IMR-90 (cell line): ENCODE measurements around the gene TAPT1. TPM values are rescaled to one million over a fixed set of nuclear protein-coding genes. Genes with fewer than 3 reads are reported as not detected.

Experiments used
- ATAC-seq: fragments of 200-7000 bp; cut with Tn5 transposase; 2 replicates; pipeline ENCODE4 v1.9.1; 2020; ENCODE audit warnings: low read depth, mild to moderate bottlenecking, moderate library complexity
- BruUV-seq: library from RNA; stranded (reverse); fragments of 400-500 nt; replicated peaks from 2 replicates; lab custom pipeline; 2021; lab: Mats Ljungman, UMichigan
- CTCF ChIA-PET: fragments of 300-600 bp; formaldehyde crosslinking; extraction: SDS; loops from one replicate; lab custom pipeline; 2021; ENCODE audit warnings: antibody characterized with exemption; lab: Yijun Ruan, JAX
- POLR2A ChIA-PET: fragments of 300-600 bp; sonication (Branson Sonifier 250); formaldehyde crosslinking; loops from one replicate; lab custom pipeline; 2022; ENCODE audit warnings: antibody characterized with exemption; ENCODE audit not compliant: unreplicated experiment; lab: Charles Lee
- DNase-seq: peaks from one replicate; pipeline ENCODE4 v3.0.0; 2013
- H2AFZ ChIP-seq: replicated peaks from 2 replicates; pipeline ENCODE3; 2013; ENCODE audit warnings: low read length, mild to moderate bottlenecking; ENCODE audit not compliant: poor library complexity
- H2AK5ac ChIP-seq: 2 replicates; pipeline ENCODE4 v1.6.1; 2013; ENCODE audit warnings: low read depth, low read length, inconsistent platforms
- H2AK9ac ChIP-seq: replicated peaks from 2 replicates; pipeline ENCODE3; 2013; ENCODE audit warnings: mild to moderate bottlenecking, low read depth, low read length, moderate library complexity; ENCODE audit not compliant: poor library complexity
- H2BK120ac ChIP-seq: 2 replicates; pipeline ENCODE4 v1.6.1; 2013; ENCODE audit warnings: low read depth, low read length, inconsistent platforms
- H2BK15ac ChIP-seq: 3 replicates; pipeline ENCODE4 v1.6.1; 2013; ENCODE audit warnings: low read depth, low read length, inconsistent platforms
- H2BK20ac ChIP-seq: 2 replicates; pipeline ENCODE4 v1.6.1; 2013; ENCODE audit warnings: low read depth, mild to moderate bottlenecking, inconsistent platforms, low read length, moderate library complexity
- H2BK5ac ChIP-seq: 2 replicates; pipeline ENCODE4 v1.6.1; 2013; ENCODE audit warnings: mild to moderate bottlenecking, low read depth, low read length, inconsistent platforms; ENCODE audit not compliant: poor library complexity, severe bottlenecking
- H3K14ac ChIP-seq: replicated peaks from 2 replicates; pipeline ENCODE4 v1.6.1; 2013; ENCODE audit warnings: low read depth, low read length, inconsistent platforms
- H3K18ac ChIP-seq: 2 replicates; pipeline ENCODE4 v1.6.1; 2013; ENCODE audit warnings: low read depth, low read length, control low read depth
- H3K23ac ChIP-seq: 2 replicates; pipeline ENCODE4 v1.6.1; 2013; ENCODE audit warnings: low read depth, low read length, inconsistent platforms
- H3K27ac ChIP-seq: 2 replicates; pipeline ENCODE4 v1.5.1; 2013; ENCODE audit warnings: mild to moderate bottlenecking, control low read depth, low read length; ENCODE audit not compliant: insufficient read depth
- H3K27me3 ChIP-seq: 2 replicates; pipeline ENCODE4 v1.6.1; 2013; ENCODE audit warnings: low read length; ENCODE audit not compliant: control insufficient read depth, insufficient read depth
- H3K36me3 ChIP-seq: 2 replicates; pipeline ENCODE4 v1.6.1; 2013; ENCODE audit warnings: low read length, mixed read lengths; ENCODE audit not compliant: control insufficient read depth, insufficient read depth
- H3K4ac ChIP-seq: 2 replicates; pipeline ENCODE4 v1.6.1; 2013; ENCODE audit warnings: low read depth, low read length, inconsistent platforms
- H3K4me1 ChIP-seq: 2 replicates; pipeline ENCODE4 v1.6.1; 2013; ENCODE audit warnings: low read length, mixed read lengths; ENCODE audit not compliant: control insufficient read depth, insufficient read depth
- H3K4me2 ChIP-seq: 2 replicates; pipeline ENCODE4 v1.6.1; 2013; ENCODE audit warnings: low read depth, mild to moderate bottlenecking, control low read depth, low read length, moderate library complexity
- H3K4me3 ChIP-seq: 2 replicates; pipeline ENCODE4 v1.5.1; 2013; ENCODE audit warnings: low read depth, mild to moderate bottlenecking, control low read depth, low read length, moderate library complexity; ENCODE audit not compliant: insufficient read depth
- H3K56ac ChIP-seq: 2 replicates; pipeline ENCODE4 v1.6.1; 2013; ENCODE audit warnings: low read length, inconsistent platforms; ENCODE audit not compliant: insufficient read depth; ENCODE audit errors: extremely low read depth
- H3K79me1 ChIP-seq, 2 experiments: 2 replicates each; pipeline ENCODE4 v1.6.1; 2013; ENCODE audit warnings: low read length in 2 of 2, inconsistent platforms in 1 of 2, low read depth in 1 of 2
- H3K9ac ChIP-seq: 2 replicates; pipeline ENCODE4 v1.6.1; 2013; ENCODE audit warnings: low read depth, low read length, control low read depth
- H3K9me1 ChIP-seq: 2 replicates; pipeline ENCODE4 v1.6.1; 2013; ENCODE audit warnings: low read length, inconsistent platforms; ENCODE audit not compliant: insufficient read depth
- H3K9me3 ChIP-seq: 2 replicates; pipeline ENCODE4 v1.6.1; 2013; ENCODE audit warnings: low read length; ENCODE audit not compliant: control insufficient read depth, insufficient read depth
- H4K20me1 ChIP-seq: 2 replicates; pipeline ENCODE4 v1.6.1; 2013; ENCODE audit warnings: low read length, inconsistent platforms; ENCODE audit not compliant: insufficient read depth
- H4K5ac ChIP-seq: 2 replicates; pipeline ENCODE4 v1.6.1; 2013; ENCODE audit warnings: mild to moderate bottlenecking, low read depth, low read length, control low read depth
- H4K8ac ChIP-seq, 2 experiments: 2 replicates each; pipeline ENCODE4 v1.6.1; 2013; ENCODE audit warnings: low read depth in 2 of 2, low read length in 2 of 2, control low read depth in 1 of 2, inconsistent platforms in 1 of 2
- H4K91ac ChIP-seq: 2 replicates; pipeline ENCODE4 v1.6.1; 2013; ENCODE audit warnings: low read depth, low read length, inconsistent platforms; ENCODE audit not compliant: insufficient read depth
- BHLHE40 ChIP-seq: fragments of 150-350 bp; IDR thresholded peaks from 2 replicates; pipeline ENCODE4 v1.6.1; 2016; ENCODE audit warnings: mild to moderate bottlenecking, low read depth, low read length
- FOS ChIP-seq: fragments of 150-350 bp; IDR thresholded peaks from 2 replicates; pipeline ENCODE4 v1.6.1; 2016; ENCODE audit warnings: low read depth, low read length
- MAFK ChIP-seq: IDR thresholded peaks from 2 replicates; pipeline ENCODE4 v1.6.1; 2012; ENCODE audit warnings: low read depth, low read length, improper control_type of control experiment
- MAZ ChIP-seq: IDR thresholded peaks from 2 replicates; pipeline ENCODE4 v1.6.1; 2012; ENCODE audit warnings: low read depth, mild to moderate bottlenecking, low read length, improper control_type of control experiment, moderate library complexity, borderline replicate concordance
- MXI1 ChIP-seq: IDR thresholded peaks from 2 replicates; pipeline ENCODE4 v1.6.1; 2012; ENCODE audit warnings: low read depth, mild to moderate bottlenecking, low read length, moderate library complexity, borderline replicate concordance
- POLR2A ChIP-seq: IDR thresholded peaks from 2 replicates; pipeline ENCODE4 v1.6.1; 2012; ENCODE audit warnings: mild to moderate bottlenecking, low read depth, low read length
- RAD21 ChIP-seq: IDR thresholded peaks from 2 replicates; pipeline ENCODE4 v1.6.1; 2012; ENCODE audit warnings: low read length, improper control_type of control experiment
- RCOR1 ChIP-seq: IDR thresholded peaks from 2 replicates; pipeline ENCODE4 v1.6.1; 2012; ENCODE audit warnings: mild to moderate bottlenecking, low read length, improper control_type of control experiment; ENCODE audit not compliant: insufficient replicate concordance
- SMC3 ChIP-seq: fragments of 150-350 bp; IDR thresholded peaks from 2 replicates; pipeline ENCODE4 v1.6.1; 2016; ENCODE audit warnings: low read depth, mild to moderate bottlenecking, antibody characterized with exemption, low read length, moderate library complexity
- WGBS, 2 experiments: methylation state at CpG; one replicate each; pipeline versions ENCODE4 v1.1.5 to v1.1.7; 2013; ENCODE audit warnings: missing lambda C conversion rate in 2 of 2; ENCODE audit not compliant: insufficient read length in 1 of 2; ENCODE audit errors: extremely low coverage in 2 of 2; 5-methylcytosine and 5-hydroxymethylcytosine counted together
- dilution Hi-C: fragments of 300-500 bp; cut with HindIII; formaldehyde crosslinking; loops from one replicate; pipeline ENCODE4 v1.14.3; 2018; ENCODE audit warnings: low sequenced_read_pairs; ENCODE audit not compliant: unreplicated experiment
- in situ Hi-C: fragments of 300-500 bp; cut with MboI; formaldehyde crosslinking; loops from 3 replicates; pipeline ENCODE4 v1.14.3; 2019; ENCODE audit warnings: low sequenced_read_pairs, inconsistent platforms, mixed read lengths
- intact Hi-C: fragments of 100-400 bp; cut with micrococcal nuclease; formaldehyde crosslinking; loops from 2 replicates; pipeline ENCODE4 v1.10.0; 2022
- polyA plus RNA-seq, 3 experiments: library from polyadenylated mRNA; depleted of rRNA; stranded (reverse); fragments of >200 nt; gene quantifications; 2 replicates each; pipeline ENCODE4 v1.2.3, GENCODE V29; 2012; ENCODE audit warnings: low replicate concordance in 1 of 3
- total RNA-seq: library from RNA; depleted of rRNA; stranded (reverse); fragments of >200 nt; gene quantifications from 2 replicates; pipeline ENCODE4 v1.2.3, GENCODE V29; 2012
- TF ChIP-seq, protein P1 (sequence below): fragments of 150-350 bp; IDR thresholded peaks from 2 replicates; pipeline ENCODE4 v1.6.1; 2017; ENCODE audit warnings: mild to moderate bottlenecking, antibody characterized with exemption, low read length, low read depth
- TF ChIP-seq, protein P2 (sequence below): fragments of 150-350 bp; IDR thresholded peaks from 2 replicates; pipeline ENCODE4 v1.6.1; 2016; ENCODE audit warnings: low read depth, mild to moderate bottlenecking, low read length, moderate library complexity, borderline replicate concordance
- TF ChIP-seq, protein P3 (sequence below): conservative IDR thresholded peaks from 2 replicates; pipeline ENCODE4 v1.5.1; 2012; ENCODE audit warnings: mild to moderate bottlenecking, low read depth, low read length, improper control_type of control experiment

TAPT1 gene
- total and polyA plus RNA-seq, 2 of the 4 experiments (the other 2 are of a cell fraction): 5.6 to 12.2 TPM

DNA sequence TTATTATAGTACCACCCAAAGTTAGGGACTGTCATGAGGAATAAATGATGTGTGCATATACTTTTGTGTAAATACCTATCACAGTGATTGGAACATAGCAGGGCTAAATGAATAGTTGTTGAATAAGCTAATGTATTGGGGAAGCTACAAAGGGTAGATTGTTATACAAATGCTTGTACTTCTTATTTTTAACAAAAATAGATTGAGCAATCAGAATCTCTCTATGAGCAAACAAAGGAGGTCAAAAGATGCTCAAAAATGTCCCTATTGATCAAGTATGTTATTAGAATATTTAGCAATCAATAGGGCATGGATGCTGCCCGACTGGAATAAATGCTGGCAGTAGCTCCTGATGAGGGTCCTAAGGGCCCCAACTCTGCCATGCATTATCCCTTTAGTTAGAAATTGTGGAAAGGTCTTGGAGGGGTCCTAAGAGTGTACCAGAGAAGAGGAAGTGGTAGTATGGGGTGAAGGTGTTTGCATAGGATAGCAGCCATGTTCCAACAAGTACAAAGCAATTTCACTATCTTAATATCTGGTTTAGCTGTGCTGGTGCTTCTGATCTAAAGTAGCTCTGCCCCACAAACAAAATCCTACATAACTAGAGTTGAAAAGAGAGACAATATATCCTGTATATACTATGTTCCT, 33.1 kb upstream of the TAPT1 start:
- Histone ChIP-seq H2BK120ac (no peak overlapping the region), H3K4me3 (no peak overlapping the region), H3K79me1 (no peaks in the 10 kb centered on the region), H3K18ac (no peak overlapping the region), H2AFZ (no peak overlapping the region), H3K9me1 (no peaks in the 10 kb centered on the region; the same call in 1 of the 2 replicates), H3K14ac (no peak overlapping the region), H3K36me3 (peaks cover 2% of the 10 kb centered on the region; the same call in 1 of the 2 replicates), H2BK20ac (no peak overlapping the region), H4K20me1 (no peaks in the 10 kb centered on the region), H3K4me1 (peaks cover 3% of the 10 kb centered on the region; the same call in 1 of the 2 replicates), H2BK15ac (no peak overlapping the region), H2BK5ac (no peak overlapping the region), H3K4ac (no peak overlapping the region), H3K4me2 (no peak overlapping the region), H2AK9ac (no peak overlapping the region), H3K23ac (no peak overlapping the region), H3K9me3 (no peaks in the 10 kb centered on the region), H2AK5ac (no peak overlapping the region), H4K5ac (no peak overlapping the region), H3K56ac (no peak overlapping the region), H3K27me3 (no peaks in the 10 kb centered on the region; the same call in 1 of the 2 replicates), H3K27ac (no peak overlapping the region), H4K8ac (no peak overlapping the region), H4K91ac (no peak overlapping the region), H3K9ac (no peak overlapping the region)
- no TSS peak for BruUV-seq
- DNase-seq: no peak
- ChIA-PET CTCF (no interaction called here), POLR2A (no interaction called here)
- TF ChIP-seq MAZ (no peak), FOS (no peak), BHLHE40 (no peak), MXI1 (no peak), MAFK (no peak), RAD21 (no peak), SMC3 (no peak), POLR2A (no peak), RCOR1 (no peak)
- TF ChIP-seq, protein P1, sequence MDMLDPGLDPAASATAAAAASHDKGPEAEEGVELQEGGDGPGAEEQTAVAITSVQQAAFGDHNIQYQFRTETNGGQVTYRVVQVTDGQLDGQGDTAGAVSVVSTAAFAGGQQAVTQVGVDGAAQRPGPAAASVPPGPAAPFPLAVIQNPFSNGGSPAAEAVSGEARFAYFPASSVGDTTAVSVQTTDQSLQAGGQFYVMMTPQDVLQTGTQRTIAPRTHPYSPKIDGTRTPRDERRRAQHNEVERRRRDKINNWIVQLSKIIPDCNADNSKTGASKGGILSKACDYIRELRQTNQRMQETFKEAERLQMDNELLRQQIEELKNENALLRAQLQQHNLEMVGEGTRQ: no peak
- TF ChIP-seq, protein P2, sequence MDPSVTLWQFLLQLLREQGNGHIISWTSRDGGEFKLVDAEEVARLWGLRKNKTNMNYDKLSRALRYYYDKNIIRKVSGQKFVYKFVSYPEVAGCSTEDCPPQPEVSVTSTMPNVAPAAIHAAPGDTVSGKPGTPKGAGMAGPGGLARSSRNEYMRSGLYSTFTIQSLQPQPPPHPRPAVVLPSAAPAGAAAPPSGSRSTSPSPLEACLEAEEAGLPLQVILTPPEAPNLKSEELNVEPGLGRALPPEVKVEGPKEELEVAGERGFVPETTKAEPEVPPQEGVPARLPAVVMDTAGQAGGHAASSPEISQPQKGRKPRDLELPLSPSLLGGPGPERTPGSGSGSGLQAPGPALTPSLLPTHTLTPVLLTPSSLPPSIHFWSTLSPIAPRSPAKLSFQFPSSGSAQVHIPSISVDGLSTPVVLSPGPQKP: no peak
- TF ChIP-seq, protein P3, sequence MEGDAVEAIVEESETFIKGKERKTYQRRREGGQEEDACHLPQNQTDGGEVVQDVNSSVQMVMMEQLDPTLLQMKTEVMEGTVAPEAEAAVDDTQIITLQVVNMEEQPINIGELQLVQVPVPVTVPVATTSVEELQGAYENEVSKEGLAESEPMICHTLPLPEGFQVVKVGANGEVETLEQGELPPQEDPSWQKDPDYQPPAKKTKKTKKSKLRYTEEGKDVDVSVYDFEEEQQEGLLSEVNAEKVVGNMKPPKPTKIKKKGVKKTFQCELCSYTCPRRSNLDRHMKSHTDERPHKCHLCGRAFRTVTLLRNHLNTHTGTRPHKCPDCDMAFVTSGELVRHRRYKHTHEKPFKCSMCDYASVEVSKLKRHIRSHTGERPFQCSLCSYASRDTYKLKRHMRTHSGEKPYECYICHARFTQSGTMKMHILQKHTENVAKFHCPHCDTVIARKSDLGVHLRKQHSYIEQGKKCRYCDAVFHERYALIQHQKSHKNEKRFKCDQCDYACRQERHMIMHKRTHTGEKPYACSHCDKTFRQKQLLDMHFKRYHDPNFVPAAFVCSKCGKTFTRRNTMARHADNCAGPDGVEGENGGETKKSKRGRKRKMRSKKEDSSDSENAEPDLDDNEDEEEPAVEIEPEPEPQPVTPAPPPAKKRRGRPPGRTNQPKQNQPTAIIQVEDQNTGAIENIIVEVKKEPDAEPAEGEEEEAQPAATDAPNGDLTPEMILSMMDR: no peak
- intact Hi-C loops (no loop called here), dilution Hi-C loops (no loop called here), in situ Hi-C loops (no loop called here)
- WGBS, 2 experiments: no CpG with 5 or more reads among the region's 1 CpG
- no peak for ATAC-seq
